Thyroid gland (tissue), 4 donors: ENCODE results near the gene VSTM4.

Source experiments
- POLR2A ChIP-seq, 2 donors: fragments of 450-650 bp; IDR thresholded peaks; one replicate each; pipeline ENCODE4 v1.6.1; 2017; ENCODE audit warnings: antibody characterized with exemption in 2 of 2, mild to moderate bottlenecking in 2 of 2, moderate library complexity in 1 of 2
- TF ChIP-seq, protein P1 (sequence below), 6 experiments: fragments of 200-600 bp in 3 of 6; fragments of 450-650 bp in 3 of 6; sonication (generic) in 3 of 6; IDR thresholded peaks; one replicate each; pipeline ENCODE4 v1.5.1; 2016 to 2019; ENCODE audit warnings: antibody characterized with exemption in 6 of 6, mild to moderate bottlenecking in 2 of 6, inconsistent platforms in 1 of 6, moderate library complexity in 1 of 6

DNA sequence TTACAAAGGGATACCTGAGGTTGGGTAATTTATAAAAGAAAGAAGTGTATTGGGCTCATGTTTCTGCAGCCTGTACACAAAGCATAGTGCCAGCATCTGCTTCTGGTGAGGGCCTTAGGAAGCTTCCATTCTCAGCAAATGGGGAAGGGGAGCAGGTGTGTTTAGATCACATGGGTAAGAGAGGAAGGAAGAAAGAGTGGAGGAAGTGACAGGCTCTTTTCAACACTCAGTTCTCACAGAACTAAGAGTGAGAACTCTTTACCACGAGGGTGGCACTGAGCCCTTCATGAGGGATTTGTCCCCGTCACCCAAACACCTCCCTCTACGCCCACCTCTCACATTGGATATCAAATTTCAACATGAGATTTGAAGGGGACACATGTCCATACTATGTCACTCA lies 19.0 kb upstream of the VSTM4 start:
- TF ChIP-seq, protein P1, sequence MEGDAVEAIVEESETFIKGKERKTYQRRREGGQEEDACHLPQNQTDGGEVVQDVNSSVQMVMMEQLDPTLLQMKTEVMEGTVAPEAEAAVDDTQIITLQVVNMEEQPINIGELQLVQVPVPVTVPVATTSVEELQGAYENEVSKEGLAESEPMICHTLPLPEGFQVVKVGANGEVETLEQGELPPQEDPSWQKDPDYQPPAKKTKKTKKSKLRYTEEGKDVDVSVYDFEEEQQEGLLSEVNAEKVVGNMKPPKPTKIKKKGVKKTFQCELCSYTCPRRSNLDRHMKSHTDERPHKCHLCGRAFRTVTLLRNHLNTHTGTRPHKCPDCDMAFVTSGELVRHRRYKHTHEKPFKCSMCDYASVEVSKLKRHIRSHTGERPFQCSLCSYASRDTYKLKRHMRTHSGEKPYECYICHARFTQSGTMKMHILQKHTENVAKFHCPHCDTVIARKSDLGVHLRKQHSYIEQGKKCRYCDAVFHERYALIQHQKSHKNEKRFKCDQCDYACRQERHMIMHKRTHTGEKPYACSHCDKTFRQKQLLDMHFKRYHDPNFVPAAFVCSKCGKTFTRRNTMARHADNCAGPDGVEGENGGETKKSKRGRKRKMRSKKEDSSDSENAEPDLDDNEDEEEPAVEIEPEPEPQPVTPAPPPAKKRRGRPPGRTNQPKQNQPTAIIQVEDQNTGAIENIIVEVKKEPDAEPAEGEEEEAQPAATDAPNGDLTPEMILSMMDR (IDR thresholded peaks at IDR 0.05), result no peak
- TF ChIP-seq POLR2A (IDR thresholded peaks at IDR 0.05), result no peak
